Hepatocyte (in vitro differentiated cells): ENCODE measurements around the gene FNDC3B.

ENCODE experiments used
- EZH2phosphoT487 ChIP-seq: fragments of 200-600 bp; sonication (generic); IDR thresholded peaks from one replicate; pipeline ENCODE4 v1.6.1; 2018; ENCODE audit warnings: antibody characterized with exemption, mild to moderate bottlenecking, low read depth, moderate library complexity; ENCODE audit not compliant: unreplicated experiment, severe bottlenecking
- TF ChIP-seq, protein P1 (sequence below): fragments of 200-600 bp; sonication (generic); IDR thresholded peaks from 2 replicates; pipeline ENCODE4 v1.5.1; 2016; ENCODE audit warnings: antibody characterized with exemption, mild to moderate bottlenecking; ENCODE audit not compliant: poor library complexity

- TF ChIP-seq, protein P1, sequence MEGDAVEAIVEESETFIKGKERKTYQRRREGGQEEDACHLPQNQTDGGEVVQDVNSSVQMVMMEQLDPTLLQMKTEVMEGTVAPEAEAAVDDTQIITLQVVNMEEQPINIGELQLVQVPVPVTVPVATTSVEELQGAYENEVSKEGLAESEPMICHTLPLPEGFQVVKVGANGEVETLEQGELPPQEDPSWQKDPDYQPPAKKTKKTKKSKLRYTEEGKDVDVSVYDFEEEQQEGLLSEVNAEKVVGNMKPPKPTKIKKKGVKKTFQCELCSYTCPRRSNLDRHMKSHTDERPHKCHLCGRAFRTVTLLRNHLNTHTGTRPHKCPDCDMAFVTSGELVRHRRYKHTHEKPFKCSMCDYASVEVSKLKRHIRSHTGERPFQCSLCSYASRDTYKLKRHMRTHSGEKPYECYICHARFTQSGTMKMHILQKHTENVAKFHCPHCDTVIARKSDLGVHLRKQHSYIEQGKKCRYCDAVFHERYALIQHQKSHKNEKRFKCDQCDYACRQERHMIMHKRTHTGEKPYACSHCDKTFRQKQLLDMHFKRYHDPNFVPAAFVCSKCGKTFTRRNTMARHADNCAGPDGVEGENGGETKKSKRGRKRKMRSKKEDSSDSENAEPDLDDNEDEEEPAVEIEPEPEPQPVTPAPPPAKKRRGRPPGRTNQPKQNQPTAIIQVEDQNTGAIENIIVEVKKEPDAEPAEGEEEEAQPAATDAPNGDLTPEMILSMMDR = no peak
- no peak for TF ChIP-seq EZH2phosphoT487
Measured at GRCh38 chr3:172176061-172176770, 136.8 kb downstream of the FNDC3B start.
